HL-60 (cell line): ENCODE measurements around the gene RECK.

Experiments
- DNase-seq, 2 experiments: peaks; one replicate each; pipeline ENCODE4 v3.0.0-alpha.2; 2010 to 2020; ENCODE audit warnings: low read depth in 1 of 2, low spot score in 1 of 2
- H3K27ac ChIP-seq: fragments of 250-450 bp; sonication (Bioruptor Pico); replicated peaks from 2 replicates; pipeline ENCODE4 v1.5.1; 2020; ENCODE audit warnings: mild to moderate bottlenecking, moderate library complexity
- H3K27me3 ChIP-seq: fragments of 250-450 bp; sonication (Bioruptor Pico); 2 replicates; pipeline ENCODE4 v1.5.1; 2021; ENCODE audit warnings: mild to moderate bottlenecking, moderate library complexity; ENCODE audit not compliant: insufficient read depth, poor library complexity, severe bottlenecking
- H3K4me3 ChIP-seq: replicated peaks from 2 replicates; pipeline ENCODE4 v1.5.1; 2011; ENCODE audit warnings: mild to moderate bottlenecking, control low read depth, low read length; ENCODE audit not compliant: insufficient read depth
- CTCF ChIP-seq: IDR thresholded peaks from one replicate; pipeline ENCODE4 v1.5.1; 2011; ENCODE audit warnings: low read length, control low read depth, inconsistent platforms; ENCODE audit not compliant: insufficient read depth
- GABPA ChIP-seq: IDR thresholded peaks from 2 replicates; pipeline ENCODE4 v1.6.1; 2012; ENCODE audit warnings: low read depth
- POLR2AphosphoS5 ChIP-seq: IDR thresholded peaks from 2 replicates; pipeline ENCODE4 v1.6.1; 2012; ENCODE audit warnings: low read depth
- REST ChIP-seq: IDR thresholded peaks from 2 replicates; pipeline ENCODE4 v1.6.1; 2012; ENCODE audit warnings: low read depth; ENCODE audit not compliant: insufficient replicate concordance
- SPI1 ChIP-seq: IDR thresholded peaks from 2 replicates; pipeline ENCODE4 v1.6.1; 2012; ENCODE audit warnings: low read depth, mild to moderate bottlenecking, borderline replicate concordance

The RECK gene

GRCh38 chr9:36056896-36057295, 20.2 kb downstream of the RECK start:
- no peak for DNase-seq
- no peak overlapping the region for H3K27ac ChIP-seq
- TF ChIP-seq REST (no peak), GABPA (no peak), SPI1 (no peak), POLR2AphosphoS5 (no peak), CTCF (no peak)
- peaks cover 3% of the 10 kb centered on the region for H3K27me3 ChIP-seq
- no peak overlapping the region for H3K4me3 ChIP-seq

GRCh38 chr9:36063804-36064447, 27.2 kb downstream of the RECK start:
- DNase-seq = no peak
- Histone ChIP-seq H3K27me3 (peaks cover 3% of the 10 kb centered on the region), H3K4me3 (no peak overlapping the region), H3K27ac (no peak overlapping the region)
- TF ChIP-seq GABPA = no peak
- TF ChIP-seq POLR2AphosphoS5 = no peak
- TF ChIP-seq REST = no peak
- TF ChIP-seq SPI1 = no peak
- no peak for TF ChIP-seq CTCF

GRCh38 chr9:36064448-36065037, 27.8 kb downstream of the RECK start:
- H3K27ac ChIP-seq = no peak overlapping the region
- peaks cover 3% of the 10 kb centered on the region for H3K27me3 ChIP-seq
- no peak for DNase-seq
- H3K4me3 ChIP-seq = no peak overlapping the region
- TF ChIP-seq REST (no peak), GABPA (no peak), SPI1 (no peak)
